HEK293 (cell line): ENCODE measurements around the gene PLCG1.

ENCODE experiments used
- CTCF ChIP-seq: fragments of 450-650 bp; formaldehyde crosslinking; IDR thresholded peaks from 2 replicates; pipeline ENCODE4 v1.5.1; 2016; ENCODE audit warnings: missing biosample characterization, missing genetic modification characterization
- ZEB2 ChIP-seq: fragments of 450-650 bp; formaldehyde crosslinking; IDR thresholded peaks from 2 replicates; pipeline ENCODE4 v1.5.1; 2016; ENCODE audit warnings: missing biosample characterization, missing genetic modification characterization
- ZFP3 ChIP-seq: fragments of 450-650 bp; formaldehyde crosslinking; IDR thresholded peaks from 2 replicates; pipeline ENCODE4 v1.5.1; 2016; ENCODE audit warnings: low read depth, missing biosample characterization, missing genetic modification characterization
- ZNF121 ChIP-seq: fragments of 450-650 bp; formaldehyde crosslinking; IDR thresholded peaks from 2 replicates; pipeline ENCODE4 v1.5.1; 2016; ENCODE audit warnings: missing biosample characterization, missing genetic modification characterization
- ZNF23 ChIP-seq: fragments of 450-650 bp; formaldehyde crosslinking; IDR thresholded peaks from 2 replicates; pipeline ENCODE4 v1.5.1; 2016; ENCODE audit warnings: missing biosample characterization, missing genetic modification characterization, borderline replicate concordance
- ZNF274 ChIP-seq, 2 experiments: fragments of 200-500 bp in 1 of 2; fragments of 450-650 bp in 1 of 2; sonication (Bioruptor generic) in 1 of 2; formaldehyde crosslinking in 1 of 2; IDR thresholded peaks; 2 replicates each; pipeline versions ENCODE4 v1.5.1 to v1.6.1; 2014 to 2016; ENCODE audit warnings: borderline replicate concordance in 1 of 2, inconsistent platforms in 1 of 2, low read length in 1 of 2, missing biosample characterization in 1 of 2, missing genetic modification characterization in 1 of 2
- ZNF350 ChIP-seq: fragments of 450-650 bp; formaldehyde crosslinking; IDR thresholded peaks from 2 replicates; pipeline ENCODE4 v1.5.0; 2017; ENCODE audit warnings: missing biosample characterization, mild to moderate bottlenecking, missing genetic modification characterization
- ZNF776 ChIP-seq: fragments of 450-650 bp; formaldehyde crosslinking; IDR thresholded peaks from 2 replicates; pipeline ENCODE4 v1.5.0; 2017; ENCODE audit warnings: missing biosample characterization, missing genetic modification characterization, borderline replicate concordance
- TF ChIP-seq, protein P1 (sequence below): fragments of 450-650 bp; formaldehyde crosslinking; IDR thresholded peaks from 2 replicates; pipeline ENCODE4 v1.5.1; 2016; ENCODE audit warnings: missing biosample characterization, missing genetic modification characterization, low read depth

DNA sequence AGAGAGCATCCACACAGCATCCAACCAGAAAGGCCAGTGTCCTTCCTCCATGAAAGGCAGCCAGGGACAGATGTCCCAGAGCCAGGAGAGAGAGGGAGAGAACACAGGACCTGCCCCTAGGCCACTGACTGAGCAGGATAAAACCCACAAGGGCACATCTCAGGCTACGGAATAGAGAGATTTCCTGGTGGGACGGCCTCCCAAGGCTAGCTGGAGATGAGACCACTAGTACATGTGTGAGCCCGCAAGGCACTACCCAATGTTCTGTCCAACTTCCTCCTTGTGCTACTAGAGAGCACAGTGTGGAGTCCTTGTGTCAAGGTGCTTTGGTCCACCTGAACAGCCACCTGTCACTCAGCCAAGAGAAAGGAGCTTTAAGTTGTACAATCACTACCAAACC lies 44.2 kb downstream of the PLCG1 start:
- TF ChIP-seq ZNF776 (tag by site-specific recombination) (no peak), ZNF23 (tag by site-specific recombination) (no peak), CTCF (tag by site-specific recombination) (no peak), ZNF274 (IDR thresholded peaks at IDR 0.05; ENCODE audit: low read length) (no peak), ZNF274 (tag by site-specific recombination; IDR thresholded peaks at IDR 0.05; ENCODE audit: borderline replicate concordance) (no peak), ZNF350 (no peak), ZNF121 (tag by site-specific recombination) (no peak), ZEB2 (tag by site-specific recombination) (no peak), ZFP3 (no peak)
- TF ChIP-seq, protein P1, sequence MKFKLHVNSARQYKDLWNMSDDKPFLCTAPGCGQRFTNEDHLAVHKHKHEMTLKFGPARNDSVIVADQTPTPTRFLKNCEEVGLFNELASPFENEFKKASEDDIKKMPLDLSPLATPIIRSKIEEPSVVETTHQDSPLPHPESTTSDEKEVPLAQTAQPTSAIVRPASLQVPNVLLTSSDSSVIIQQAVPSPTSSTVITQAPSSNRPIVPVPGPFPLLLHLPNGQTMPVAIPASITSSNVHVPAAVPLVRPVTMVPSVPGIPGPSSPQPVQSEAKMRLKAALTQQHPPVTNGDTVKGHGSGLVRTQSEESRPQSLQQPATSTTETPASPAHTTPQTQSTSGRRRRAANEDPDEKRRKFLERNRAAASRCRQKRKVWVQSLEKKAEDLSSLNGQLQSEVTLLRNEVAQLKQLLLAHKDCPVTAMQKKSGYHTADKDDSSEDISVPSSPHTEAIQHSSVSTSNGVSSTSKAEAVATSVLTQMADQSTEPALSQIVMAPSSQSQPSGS (tag by site-specific recombination): no peak
